Breast epithelium (tissue), 3 donors: Measurements from ENCODE around the gene POLR3G.

Experiments used
- CTCF ChIP-seq, 3 donors: fragments of 450-650 bp; IDR thresholded peaks; one replicate each; pipeline ENCODE4 v1.5.1; 2016 to 2017; ENCODE audit warnings: antibody characterized with exemption in 3 of 3, mild to moderate bottlenecking in 3 of 3, moderate library complexity in 3 of 3
- POLR2A ChIP-seq: fragments of 450-650 bp; IDR thresholded peaks from one replicate; pipeline ENCODE4 v1.6.1; 2016; ENCODE audit warnings: antibody characterized with exemption, mild to moderate bottlenecking, moderate library complexity
- POLR2AphosphoS5 ChIP-seq, 3 donors: sonication (generic); formaldehyde crosslinking; IDR thresholded peaks; one replicate each; pipeline ENCODE4 v1.6.1; 2017; ENCODE audit warnings: antibody characterized with exemption in 3 of 3

GRCh38 chr5:90519081-90519480 lies 44.4 kb downstream of the POLR3G start:
- no peak for TF ChIP-seq POLR2A
- TF ChIP-seq CTCF (IDR thresholded peaks at IDR 0.05), result no peak
- TF ChIP-seq POLR2AphosphoS5 (IDR thresholded peaks at IDR 0.05), result no peak
